DMS114 treated with DMSO at 0.1 percent for 48 hours (cell line): ENCODE data around the gene MST1R.
"Not testable (repeated sequence)": the region's sequence is repeated elsewhere in the genome, so short reads cannot be mapped to it uniquely, and the experiment has no call there.

Experiments used
- DNase-seq: peaks from one replicate; lab custom pipeline; 2025; ENCODE audit not compliant: unreplicated experiment; lab: John Stamatoyannopoulos, UW

Gene MST1R

DNA sequence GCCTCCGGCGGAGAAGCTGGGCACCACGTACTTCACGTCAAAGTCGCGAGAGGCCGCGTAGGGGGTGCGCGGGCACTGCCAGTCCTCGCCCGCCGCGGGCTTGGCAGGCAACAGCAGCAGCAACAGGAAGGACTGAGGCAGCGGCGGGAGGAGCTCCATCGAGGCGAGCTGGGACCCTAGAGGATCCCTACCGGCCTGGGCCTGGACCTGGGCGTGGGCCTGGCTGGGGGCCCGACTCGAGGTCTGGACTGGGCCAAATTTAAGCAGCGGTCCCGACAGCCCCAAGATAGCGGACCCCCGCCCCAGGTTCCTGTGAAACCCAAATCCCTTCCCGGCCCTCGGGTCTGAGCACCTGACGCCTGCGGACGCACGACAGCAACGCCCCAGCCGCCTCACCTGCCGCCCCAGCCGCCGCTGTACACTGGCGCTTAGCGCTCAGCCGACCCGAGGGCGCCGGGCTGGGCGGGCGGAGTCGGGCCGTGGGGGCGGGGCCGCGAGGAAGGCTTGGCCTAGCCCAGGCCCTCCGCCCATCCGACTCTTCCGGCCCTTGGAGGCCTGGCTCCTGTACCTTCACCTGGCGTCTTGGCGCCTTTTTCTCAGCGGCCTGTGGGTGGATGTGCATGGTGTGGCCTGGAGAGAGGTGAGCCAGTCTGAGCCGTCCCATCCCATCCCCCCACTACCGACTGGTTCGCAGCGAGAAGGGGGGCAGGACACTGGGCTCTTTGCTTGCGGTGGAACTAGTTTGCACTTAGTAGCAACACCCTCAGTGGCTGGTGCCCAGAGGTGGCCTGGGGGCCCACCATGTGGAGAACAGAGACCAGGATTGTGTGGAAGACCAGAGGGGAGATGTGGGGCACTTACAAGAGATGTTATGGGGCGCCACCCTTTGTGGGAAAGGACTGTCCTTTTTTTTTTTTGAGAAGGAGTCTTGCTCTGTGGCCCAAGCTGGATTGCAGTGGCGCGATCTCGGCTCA is at the start of gene MST1R:
Gene MST1R (minus strand): TSS at position 423 of the 974 bp plus-strand sequence. CDS start 264 bp downstream, at position 159.
- DNase-seq: no peak

GRCh38 chr3:49952924-49953323 is 49.3 kb upstream of the MST1R start:
- DNase-seq: no peak

DNA sequence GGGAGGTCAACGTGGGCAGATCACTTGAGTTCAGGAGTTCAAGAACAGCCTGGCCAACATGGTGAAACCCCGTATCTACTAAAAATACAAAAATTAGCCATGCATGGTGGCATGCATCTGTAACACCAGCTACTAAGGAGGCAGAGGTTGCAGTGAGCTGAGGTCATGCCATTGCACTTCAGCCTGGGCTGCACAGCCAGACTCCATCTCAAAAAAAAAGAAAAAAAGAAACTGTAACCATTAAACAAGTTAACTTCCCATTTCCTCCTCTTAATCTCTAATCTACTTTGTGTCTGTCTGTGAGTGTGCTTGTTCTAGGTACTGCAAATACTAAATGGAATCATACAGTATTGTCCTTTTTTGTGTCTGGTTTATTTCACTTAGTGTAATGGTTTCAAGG is 39.0 kb upstream of the MST1R start:
- no peak for DNase-seq

DNA sequence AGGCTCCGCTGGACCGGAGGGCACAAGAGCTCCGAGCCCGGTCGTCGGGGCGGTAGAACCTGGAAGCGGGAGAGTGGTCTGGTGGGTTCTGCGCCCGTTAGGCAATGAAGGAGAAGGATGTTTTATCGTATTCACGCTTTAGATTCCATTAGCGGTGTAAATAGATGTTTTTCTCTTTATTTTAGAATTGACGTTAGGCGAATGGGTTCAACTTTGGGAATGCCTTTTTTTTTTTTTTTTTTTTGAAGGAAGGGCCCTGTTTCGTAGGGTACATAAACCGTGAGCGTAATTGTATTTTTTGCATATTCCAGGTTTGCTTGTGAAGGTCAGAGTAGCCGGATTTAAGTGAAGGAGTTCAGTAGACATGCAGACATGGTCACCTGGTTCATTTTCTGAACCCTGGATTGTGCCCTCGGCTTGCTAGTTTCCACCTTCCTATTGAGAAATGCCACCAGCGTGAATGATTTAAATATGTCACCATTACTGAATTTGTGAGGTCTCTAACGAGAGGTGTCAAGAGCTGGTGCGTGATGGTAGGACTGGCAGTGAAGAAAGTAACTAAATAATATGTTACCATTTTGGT is 37.1 kb upstream of the MST1R start:
- no peak for DNase-seq

GRCh38 chr3:49939858-49940666 is 36.4 kb upstream of the MST1R start, which contains the start of gene RBM6:
Gene RBM6 (plus strand): TSS chr3:49940150. CDS start chr3:49962642, 22,492 bp downstream.
- DNase-seq: peak; percentile 89

DNA sequence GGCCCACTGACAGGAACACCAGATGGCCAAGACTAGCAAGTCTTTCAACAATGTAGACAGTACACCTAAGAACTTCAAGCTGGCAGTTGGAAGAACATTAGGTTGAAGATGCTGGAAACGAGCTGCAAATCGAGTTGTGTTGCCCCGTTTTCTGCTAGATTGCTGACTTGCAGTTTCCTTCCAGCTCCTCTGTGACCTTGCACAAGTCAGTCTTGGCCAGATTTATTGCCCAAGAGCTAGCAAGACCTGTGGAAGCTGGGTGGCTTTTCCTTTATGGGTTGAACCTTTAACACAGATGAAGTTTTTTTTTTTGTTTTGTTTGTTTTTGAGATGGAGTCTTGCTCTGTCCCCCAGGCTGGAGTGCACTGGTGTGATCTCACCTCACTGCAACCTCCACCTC is 33.4 kb upstream of the MST1R start:
- DNase-seq: no peak

- DNase-seq: not testable (repeated sequence)
Measured at GRCh38 chr3:49932281-49932680, 28.6 kb upstream of the MST1R start.

- no peak for DNase-seq
Measured at GRCh38 chr3:49930922-49931321, 27.2 kb upstream of the MST1R start.

GRCh38 chr3:49930168-49930690 is 26.6 kb upstream of the MST1R start:
- DNase-seq: peak; percentile 59

DNA sequence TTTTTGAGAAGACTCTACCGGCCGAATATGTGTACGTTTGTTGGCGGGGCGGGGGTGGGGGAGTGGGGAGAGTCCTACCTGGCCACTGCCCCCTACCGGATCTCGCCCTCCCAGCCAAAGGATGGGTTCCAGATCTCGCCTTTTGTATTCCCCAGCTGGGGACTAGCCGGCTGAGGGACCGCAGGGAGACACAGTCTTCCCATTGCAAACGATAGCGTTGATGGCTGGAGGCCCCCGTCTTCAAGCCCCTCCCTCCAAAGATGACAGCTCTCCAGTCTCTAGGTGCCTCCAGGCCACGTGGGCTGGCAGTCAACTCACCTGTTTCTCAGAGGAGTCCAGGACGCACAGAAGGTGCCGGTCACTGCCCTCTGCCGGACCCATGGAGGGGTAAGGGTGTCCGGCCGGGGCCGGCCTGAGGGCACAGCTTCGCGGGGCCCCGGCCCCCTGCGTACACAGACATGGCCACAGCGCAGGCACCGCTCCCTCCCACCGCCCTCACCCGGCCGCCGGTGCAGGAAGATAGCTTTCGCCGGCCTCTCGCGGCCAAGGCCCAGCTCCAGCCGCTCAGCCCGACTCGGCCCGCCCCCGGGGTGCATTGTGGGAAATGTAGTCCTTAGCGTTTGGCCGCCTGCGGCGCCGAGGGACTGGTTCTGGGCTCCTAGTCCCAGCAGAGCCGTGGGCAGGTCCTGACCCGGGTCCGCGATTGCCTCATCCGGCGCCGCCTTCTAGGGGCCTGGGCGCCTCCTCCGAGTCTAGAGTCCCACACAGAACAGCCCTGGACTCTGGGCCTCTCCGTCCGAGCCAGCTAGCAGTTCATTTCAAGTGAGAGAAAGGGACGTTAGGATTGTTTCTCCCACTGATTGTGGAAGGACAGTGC is 25.9 kb upstream of the MST1R start, which contains the start of gene MON1A:
Gene MON1A (minus strand): TSS at position 521 of the 877 bp plus-strand sequence. CDS start 16,465 bp downstream, outside the sequence.
- peak; percentile 81 for DNase-seq

DNA sequence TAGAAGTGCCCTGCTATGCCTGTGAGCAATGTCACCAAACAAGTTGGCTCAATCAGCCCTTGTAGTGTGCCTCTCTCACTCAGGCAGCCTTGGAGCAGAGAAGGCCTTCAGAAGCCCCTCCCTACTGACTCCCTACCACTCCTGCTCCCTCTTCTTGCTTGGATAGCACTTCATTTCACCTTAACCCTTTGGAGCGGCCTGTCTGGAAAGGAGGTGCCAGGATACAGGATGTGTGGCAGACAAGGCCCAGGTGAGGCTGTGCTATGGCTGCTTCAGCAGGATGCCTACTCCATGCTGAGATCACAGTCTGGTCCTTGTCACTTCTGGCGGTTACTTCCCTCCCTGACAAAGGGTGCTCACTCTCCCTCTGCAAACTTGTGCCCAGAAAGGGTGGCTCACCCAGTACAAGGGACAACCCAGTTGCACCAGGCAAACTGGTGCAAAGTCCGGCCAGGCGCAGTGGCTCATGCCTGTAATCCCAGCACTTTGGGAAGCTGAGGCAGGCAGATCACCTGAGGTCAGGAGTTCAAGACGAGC is 24.9 kb upstream of the MST1R start:
- no peak for DNase-seq

DNA sequence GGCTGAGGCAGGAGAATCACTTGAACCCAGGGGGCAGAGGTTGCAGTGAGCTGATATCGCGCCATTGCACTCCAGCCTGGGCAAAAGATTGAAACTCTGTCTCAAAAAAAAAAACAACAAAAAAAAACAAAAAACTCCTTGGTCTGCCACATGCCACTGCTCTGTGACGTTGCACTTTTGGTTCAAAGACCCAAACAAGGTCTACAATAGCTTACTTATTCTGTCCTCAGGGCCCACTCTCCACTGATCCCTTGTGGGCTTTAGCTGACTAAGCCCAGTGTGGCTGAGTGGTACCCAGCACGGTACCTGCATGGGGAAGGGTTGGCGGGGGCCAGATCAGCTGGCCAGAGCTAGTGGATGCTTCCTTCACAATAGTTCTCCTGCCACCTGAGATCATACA is 24.1 kb upstream of the MST1R start:
- no peak for DNase-seq

- no peak for DNase-seq
Measured at GRCh38 chr3:49926117-49926728, 22.6 kb upstream of the MST1R start.

DNA sequence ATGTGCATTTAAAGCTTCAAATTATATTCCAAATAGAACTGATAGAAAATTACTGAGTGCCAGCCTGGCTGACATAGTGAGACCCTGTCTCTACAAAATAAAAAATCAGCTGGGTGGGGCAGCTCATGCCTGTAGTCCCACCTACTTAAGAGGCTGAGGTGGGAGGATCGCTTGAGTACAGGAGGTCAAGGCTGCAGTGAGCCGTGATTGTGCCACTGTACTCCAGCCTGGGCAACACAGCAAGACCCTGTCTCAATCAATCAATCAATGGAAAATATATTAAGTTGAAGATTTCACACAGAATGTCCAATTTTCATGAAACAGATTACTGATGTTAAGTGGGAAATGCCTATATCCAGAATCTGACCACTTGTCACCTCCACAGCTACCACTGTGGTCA is 21.8 kb upstream of the MST1R start:
- DNase-seq: no peak

GRCh38 chr3:49924683-49925082 is 21.0 kb upstream of the MST1R start:
- DNase-seq: no peak

- not testable (repeated sequence) for DNase-seq
Measured at GRCh38 chr3:49917806-49918590, 14.3 kb upstream of the MST1R start.

- DNase-seq: no peak
Measured at GRCh38 chr3:49916686-49917085, 13.0 kb upstream of the MST1R start.

DNA sequence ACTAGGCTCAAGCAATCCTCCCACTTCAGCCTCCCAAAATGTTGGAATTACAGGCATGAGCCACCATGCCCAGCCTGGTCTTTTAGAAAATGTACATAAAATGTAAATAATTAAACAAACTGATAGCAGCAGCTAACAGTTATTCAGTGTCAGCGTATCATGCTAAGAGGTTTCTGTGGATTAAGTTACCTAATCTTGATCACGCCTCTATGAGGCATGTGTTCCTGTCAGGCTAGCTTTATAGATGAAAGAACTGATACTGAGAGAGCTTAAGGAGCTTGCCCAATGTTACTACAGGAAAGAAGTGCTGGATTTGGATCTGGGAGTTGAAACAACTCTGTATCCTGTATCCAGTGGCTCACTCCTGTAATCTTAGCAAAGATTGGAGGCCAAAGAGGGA is 11.2 kb upstream of the MST1R start:
- no peak for DNase-seq
